Measurements from ENCODE around the gene MYO18B. TPM values are rescaled to one million over a fixed set of nuclear protein-coding genes. Genes with fewer than 3 reads are reported as not detected.

MYO18B gene
- polyA plus RNA-seq, 1 donor from 2014 or later, result not detected

DNA sequence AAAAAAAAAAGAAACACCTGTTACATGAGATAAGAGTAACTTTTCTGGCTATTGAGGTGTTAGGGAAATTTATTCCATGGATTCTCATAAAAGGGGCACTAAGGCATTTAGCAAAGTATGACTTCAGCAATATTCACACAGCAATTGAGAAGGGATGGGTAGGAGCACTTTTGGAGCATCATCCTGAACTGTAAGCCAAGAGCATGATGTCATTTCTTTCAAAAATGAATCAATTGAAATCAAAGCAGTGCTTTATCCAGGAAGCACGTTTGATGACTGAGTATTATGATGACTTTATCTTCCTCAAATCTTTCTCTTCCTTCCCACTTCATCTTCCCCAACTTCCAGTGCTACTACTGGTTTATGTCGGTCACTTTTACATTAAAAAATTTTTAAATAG is 140.4 kb downstream of the MYO18B start:
- H3K27me3 Mint-ChIP-seq, result peaks cover 8% of the 10 kb centered on the region
- H3K4me3 Mint-ChIP-seq, result no peak overlapping the region
- no peaks in the 10 kb centered on the region for H3K36me3 Mint-ChIP-seq
- H3K4me1 Mint-ChIP-seq, result no peaks in the 10 kb centered on the region
- H3K9me3 Mint-ChIP-seq, result no peaks in the 10 kb centered on the region
- H3K27ac Mint-ChIP-seq, result no peak overlapping the region

DNA sequence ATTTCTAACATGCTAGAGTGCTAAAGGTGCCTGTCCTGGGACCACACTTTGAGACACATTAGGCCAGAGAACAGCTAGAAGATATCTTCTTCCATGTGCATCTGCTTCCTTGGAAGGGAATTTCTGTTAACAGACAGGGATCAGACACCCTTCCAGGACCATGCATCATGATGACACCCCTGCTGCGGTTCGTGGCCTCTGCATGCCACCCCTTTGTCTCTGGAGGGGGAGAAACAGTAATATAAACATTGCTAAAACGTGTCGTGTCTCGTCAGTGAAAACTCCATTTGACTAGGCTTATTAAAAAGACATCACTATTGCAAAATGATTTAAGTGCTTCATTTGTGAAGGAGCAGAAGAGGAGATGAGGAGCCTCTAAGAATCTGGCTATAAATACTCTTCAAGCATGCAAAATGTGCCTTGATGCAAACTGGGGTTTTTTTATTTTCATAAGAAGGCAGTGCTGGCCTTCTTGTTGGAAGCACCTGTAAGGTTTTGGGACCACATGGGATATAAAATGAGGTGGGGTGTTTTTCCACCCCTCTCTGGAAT is 141.6 kb downstream of the MYO18B start:
- Mint-ChIP-seq H3K27me3 (peaks cover 8% of the 10 kb centered on the region), H3K27ac (no peak overlapping the region), H3K9me3 (no peaks in the 10 kb centered on the region), H3K4me1 (no peaks in the 10 kb centered on the region), H3K36me3 (no peaks in the 10 kb centered on the region), H3K4me3 (no peak overlapping the region)

GRCh38 chr22:25884121-25884520 is 142.1 kb downstream of the MYO18B start:
- Mint-ChIP-seq H3K4me3 (no peak overlapping the region), H3K27me3 (peaks cover 8% of the 10 kb centered on the region), H3K4me1 (no peaks in the 10 kb centered on the region), H3K9me3 (no peaks in the 10 kb centered on the region), H3K36me3 (no peaks in the 10 kb centered on the region), H3K27ac (no peak overlapping the region)

DNA sequence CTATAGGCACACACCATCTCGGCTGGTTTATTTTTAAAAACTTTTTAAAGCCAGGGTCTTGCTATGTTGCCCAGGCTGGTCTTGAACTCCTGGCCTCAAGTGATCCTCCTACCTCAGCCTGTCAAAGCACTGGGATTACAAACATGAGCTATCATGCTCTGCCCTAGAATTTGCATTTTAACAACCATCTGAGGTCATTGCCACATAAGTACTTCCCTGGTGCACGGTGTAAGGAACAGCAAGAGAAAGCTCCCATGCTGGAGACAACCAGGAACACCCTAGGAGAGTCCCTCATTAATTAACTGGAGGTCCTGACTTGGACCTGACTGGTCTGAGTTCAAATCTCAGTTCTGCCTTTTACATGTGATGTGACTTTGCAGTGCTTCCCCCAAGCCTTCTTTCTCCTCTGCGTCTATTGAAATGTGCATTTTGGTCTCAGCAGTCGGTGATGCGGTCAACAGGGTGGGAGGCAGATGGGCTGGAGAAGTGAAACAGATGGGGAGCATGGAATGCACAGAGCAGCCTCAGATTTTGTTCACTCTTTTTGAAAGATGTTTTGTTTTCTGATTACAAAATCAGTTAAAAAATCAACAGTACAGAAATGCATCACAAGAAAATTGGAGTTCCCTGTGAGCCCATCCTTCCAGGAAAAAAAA is 146.5 kb downstream of the MYO18B start:
- H3K27ac Mint-ChIP-seq, result no peak overlapping the region
- no peaks in the 10 kb centered on the region for H3K36me3 Mint-ChIP-seq
- no peaks in the 10 kb centered on the region for H3K9me3 Mint-ChIP-seq
- H3K4me1 Mint-ChIP-seq, result no peaks in the 10 kb centered on the region
- H3K27me3 Mint-ChIP-seq, result peaks cover 10% of the 10 kb centered on the region
- no peak overlapping the region for H3K4me3 Mint-ChIP-seq

DNA sequence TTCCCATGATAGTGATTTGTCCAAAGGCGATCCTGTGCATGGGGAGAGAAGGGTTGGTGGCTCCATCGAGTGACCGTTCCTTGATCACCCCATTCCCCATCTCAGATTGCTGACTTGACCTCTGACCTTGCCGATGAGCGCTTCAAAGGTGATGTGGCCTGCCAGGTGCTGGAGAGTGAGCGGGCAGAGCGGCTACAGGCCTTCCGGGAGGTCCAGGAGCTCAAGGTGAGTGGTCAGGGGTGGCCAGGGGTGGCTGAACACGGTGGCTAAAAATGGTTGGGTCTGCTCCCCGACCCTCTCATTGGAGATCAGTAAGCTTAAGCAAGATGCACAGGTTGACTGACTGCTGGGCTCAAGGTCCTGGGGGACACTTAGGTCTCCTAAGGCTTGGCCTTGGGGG is 148.7 kb downstream of the MYO18B start:
- Mint-ChIP-seq H3K9me3 (no peaks in the 10 kb centered on the region), H3K4me3 (no peak overlapping the region), H3K4me1 (no peaks in the 10 kb centered on the region), H3K27me3 (peaks cover 10% of the 10 kb centered on the region), H3K27ac (no peak overlapping the region), H3K36me3 (no peaks in the 10 kb centered on the region)

DNA sequence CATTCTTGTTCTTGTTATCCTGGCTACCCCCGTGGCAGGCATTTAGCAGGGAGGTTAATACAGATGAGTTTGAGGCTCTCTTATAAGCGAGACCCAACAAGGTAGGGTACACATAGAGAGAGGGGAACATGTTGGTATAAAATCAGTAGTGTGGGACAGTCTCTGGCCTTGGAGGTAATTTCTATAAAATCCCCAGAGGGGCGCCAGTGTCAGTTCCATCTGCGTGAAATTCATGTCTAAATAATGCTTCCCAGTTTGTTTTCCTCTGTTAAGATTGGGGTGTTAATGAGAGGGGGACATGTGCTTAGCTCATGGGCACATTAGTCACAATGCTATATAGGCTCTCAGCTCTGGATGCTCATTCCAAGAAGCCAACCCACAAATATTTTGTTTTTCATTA is 150.7 kb downstream of the MYO18B start:
- Mint-ChIP-seq H3K36me3 (no peaks in the 10 kb centered on the region), H3K27me3 (peaks cover 10% of the 10 kb centered on the region), H3K9me3 (no peaks in the 10 kb centered on the region), H3K4me1 (no peaks in the 10 kb centered on the region), H3K27ac (no peak overlapping the region), H3K4me3 (no peak overlapping the region)

GRCh38 chr22:25895678-25896077 is 153.7 kb downstream of the MYO18B start:
- Mint-ChIP-seq H3K4me1 (no peaks in the 10 kb centered on the region), H3K27ac (no peak overlapping the region), H3K4me3 (no peak overlapping the region), H3K9me3 (no peaks in the 10 kb centered on the region), H3K36me3 (no peaks in the 10 kb centered on the region), H3K27me3 (peaks cover 8% of the 10 kb centered on the region)

DNA sequence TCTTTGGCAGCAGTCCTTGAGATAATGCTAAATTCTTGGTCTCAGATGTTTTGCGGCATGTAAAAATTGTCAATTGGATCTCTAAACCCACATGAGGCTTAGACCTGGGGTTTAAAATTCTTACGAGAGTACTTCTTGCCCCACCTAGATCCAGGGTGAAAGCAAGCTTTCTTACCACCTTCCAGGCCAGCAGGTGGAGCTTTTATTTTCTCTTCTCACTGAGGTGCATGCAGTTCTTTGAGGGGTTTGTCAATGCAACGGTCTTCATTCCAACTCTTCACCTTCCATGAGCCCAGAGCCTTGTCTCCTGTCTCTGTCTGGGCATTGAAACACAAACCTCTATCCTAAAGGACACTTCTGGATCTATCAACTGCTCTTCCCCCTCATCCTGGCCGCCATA is 154.1 kb downstream of the MYO18B start:
- Mint-ChIP-seq H3K27ac (no peak overlapping the region), H3K4me3 (no peak overlapping the region), H3K4me1 (no peaks in the 10 kb centered on the region), H3K9me3 (no peaks in the 10 kb centered on the region), H3K27me3 (peaks cover 6% of the 10 kb centered on the region), H3K36me3 (no peaks in the 10 kb centered on the region)

GRCh38 chr22:25896592-25896991 is 154.6 kb downstream of the MYO18B start:
- peaks cover 2% of the 10 kb centered on the region for H3K36me3 Mint-ChIP-seq
- H3K27ac Mint-ChIP-seq, result no peak overlapping the region
- H3K4me3 Mint-ChIP-seq, result no peak overlapping the region
- no peaks in the 10 kb centered on the region for H3K9me3 Mint-ChIP-seq
- peaks cover 6% of the 10 kb centered on the region for H3K27me3 Mint-ChIP-seq
- H3K4me1 Mint-ChIP-seq, result no peaks in the 10 kb centered on the region

DNA sequence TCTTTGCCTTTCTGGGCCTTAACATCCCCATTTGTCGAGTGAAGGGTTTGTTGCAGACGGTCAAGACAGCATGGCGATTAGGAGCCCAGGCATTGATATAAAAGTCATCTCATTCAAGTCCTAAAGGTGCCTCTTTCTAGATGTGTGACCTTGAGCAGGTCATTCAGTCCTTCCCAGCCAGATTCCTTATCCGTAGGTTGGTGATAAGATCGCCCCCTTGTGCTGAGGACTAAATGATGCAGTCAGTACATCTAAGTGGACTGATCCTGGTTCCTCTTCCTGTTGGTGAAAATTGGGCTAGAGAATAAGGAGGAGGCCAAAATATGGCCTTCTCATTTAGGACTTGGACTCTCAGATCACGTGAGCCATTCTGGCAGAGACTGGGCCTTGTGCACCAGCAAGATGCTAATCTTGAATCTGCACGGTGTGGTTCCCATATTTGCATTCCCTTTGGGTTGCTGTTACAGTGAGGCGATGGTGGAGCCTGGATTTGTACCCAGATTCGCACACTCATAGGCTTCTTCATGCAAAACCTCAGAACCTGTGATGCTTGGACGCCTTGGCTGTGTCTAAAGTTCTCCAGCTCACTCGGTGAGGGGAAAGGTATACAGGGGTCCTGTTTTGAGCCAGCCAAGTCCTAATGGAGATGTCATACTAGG is 156.8 kb downstream of the MYO18B start:
- peaks cover 9% of the 10 kb centered on the region for H3K27me3 Mint-ChIP-seq
- H3K36me3 Mint-ChIP-seq, result peaks cover 2% of the 10 kb centered on the region
- H3K4me1 Mint-ChIP-seq, result no peaks in the 10 kb centered on the region
- H3K4me3 Mint-ChIP-seq, result no peak overlapping the region
- H3K9me3 Mint-ChIP-seq, result no peaks in the 10 kb centered on the region
- H3K27ac Mint-ChIP-seq, result no peak overlapping the region

DNA sequence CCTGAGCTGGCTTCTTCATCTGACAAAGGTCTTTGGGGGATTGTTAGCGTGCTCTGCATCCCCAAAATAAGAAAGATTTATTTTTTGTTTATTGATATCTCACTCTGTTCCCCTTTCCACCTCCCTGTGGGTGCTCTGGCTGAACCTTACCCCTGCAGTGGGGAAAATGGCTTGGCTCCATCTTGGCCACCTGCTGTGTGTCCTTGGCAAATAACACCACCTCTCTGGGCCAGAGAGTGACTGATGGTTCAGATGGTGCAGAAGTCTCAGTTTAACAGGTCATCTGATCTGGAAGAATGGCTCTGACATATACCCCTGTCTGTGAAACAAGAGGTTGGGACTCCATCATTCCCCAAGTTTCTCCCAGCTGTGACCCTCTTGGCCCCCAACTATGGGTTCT is 157.6 kb downstream of the MYO18B start:
- Mint-ChIP-seq H3K4me1 (no peaks in the 10 kb centered on the region), H3K4me3 (no peak overlapping the region), H3K36me3 (peaks cover 2% of the 10 kb centered on the region), H3K9me3 (no peaks in the 10 kb centered on the region), H3K27me3 (peaks cover 9% of the 10 kb centered on the region), H3K27ac (no peak overlapping the region)

GRCh38 chr22:25900390-25900789 is 158.4 kb downstream of the MYO18B start:
- H3K9me3 Mint-ChIP-seq, result peaks cover 0 to 2% (median 0%) of the 10 kb centered on the region in 3 donors
- H3K27me3 Mint-ChIP-seq, result peaks cover 5% of the 10 kb centered on the region
- H3K4me3 Mint-ChIP-seq, result no peak overlapping the region
- H3K27ac Mint-ChIP-seq, result no peak overlapping the region
- H3K36me3 Mint-ChIP-seq, result peaks cover 2% of the 10 kb centered on the region
- no peaks in the 10 kb centered on the region for H3K4me1 Mint-ChIP-seq

GRCh38 chr22:25900880-25901279 is 158.9 kb downstream of the MYO18B start:
- H3K4me1 Mint-ChIP-seq, result no peaks in the 10 kb centered on the region
- peaks cover 0 to 2% (median 0%) of the 10 kb centered on the region in 3 donors for H3K9me3 Mint-ChIP-seq
- H3K27me3 Mint-ChIP-seq, result peaks cover 5% of the 10 kb centered on the region
- H3K4me3 Mint-ChIP-seq, result no peak overlapping the region
- H3K36me3 Mint-ChIP-seq, result peaks cover 2% of the 10 kb centered on the region
- H3K27ac Mint-ChIP-seq, result no peak overlapping the region

DNA sequence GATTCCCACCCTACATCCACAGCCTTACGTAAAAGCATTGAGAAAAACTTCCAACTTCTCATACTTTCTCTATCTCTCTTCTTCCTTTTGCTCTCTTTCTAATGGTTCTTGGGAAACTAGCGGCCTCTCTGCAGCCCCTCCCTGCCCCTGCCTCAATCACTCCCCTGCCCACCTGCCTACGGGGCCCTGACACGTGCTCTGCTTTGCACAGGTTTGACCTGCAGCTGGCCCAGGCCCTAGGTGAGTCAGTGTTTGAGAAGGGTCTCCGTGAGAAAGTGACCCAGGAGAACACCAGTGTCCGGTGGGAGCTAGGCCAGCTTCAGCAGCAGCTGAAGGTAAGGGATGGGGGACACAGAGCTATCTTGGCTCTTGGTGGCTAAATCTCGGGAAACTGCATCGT is 160.4 kb downstream of the MYO18B start:
- peaks cover 4 to 5% (median 4%) of the 10 kb centered on the region in 3 donors for H3K9me3 Mint-ChIP-seq
- H3K27me3 Mint-ChIP-seq, result peaks cover 5% of the 10 kb centered on the region
- H3K4me1 Mint-ChIP-seq, result no peaks in the 10 kb centered on the region
- H3K4me3 Mint-ChIP-seq, result no peak overlapping the region
- peaks cover 2% of the 10 kb centered on the region for H3K36me3 Mint-ChIP-seq
- no peak overlapping the region for H3K27ac Mint-ChIP-seq

- H3K27ac Mint-ChIP-seq, result no peak overlapping the region
- H3K36me3 Mint-ChIP-seq, result peaks cover 2% of the 10 kb centered on the region
- H3K4me3 Mint-ChIP-seq, result no peak overlapping the region
- peaks cover 4 to 6% (median 5%) of the 10 kb centered on the region in 3 donors for H3K9me3 Mint-ChIP-seq
- H3K27me3 Mint-ChIP-seq, result peaks cover 5% of the 10 kb centered on the region
- no peaks in the 10 kb centered on the region for H3K4me1 Mint-ChIP-seq
These were observed 161.3 kb downstream of the MYO18B start for GRCh38 chr22:25903294-25903693.

GRCh38 chr22:25908212-25908611 is 166.2 kb downstream of the MYO18B start:
- H3K4me1 Mint-ChIP-seq, result no peaks in the 10 kb centered on the region
- no peaks in the 10 kb centered on the region for H3K36me3 Mint-ChIP-seq
- H3K9me3 Mint-ChIP-seq, result peaks cover 4 to 6% (median 6%) of the 10 kb centered on the region in 3 donors
- no peak overlapping the region for H3K4me3 Mint-ChIP-seq
- H3K27ac Mint-ChIP-seq, result peak overlapping the region in 1 of 3 donors; percentile 73
- peaks cover 3% of the 10 kb centered on the region for H3K27me3 Mint-ChIP-seq
